IMR-90 (cell line): ENCODE results near the gene CTPS1. TPM values are rescaled to one million over a fixed set of nuclear protein-coding genes. Genes with fewer than 3 reads are reported as not detected.
A peak's percentile ranks its signal among the peaks of the same experiment; 100 is the strongest.

Experiments
- ATAC-seq: fragments of 200-7000 bp; cut with Tn5 transposase; 2 replicates; pipeline ENCODE4 v1.9.1; 2020; ENCODE audit warnings: low read depth, mild to moderate bottlenecking, moderate library complexity
- BruUV-seq: library from RNA; stranded (reverse); fragments of 400-500 nt; replicated peaks from 2 replicates; lab custom pipeline; 2021; lab: Mats Ljungman, UMichigan
- CTCF ChIA-PET: fragments of 300-600 bp; formaldehyde crosslinking; extraction: SDS; loops from one replicate; lab custom pipeline; 2021; ENCODE audit warnings: antibody characterized with exemption; lab: Yijun Ruan, JAX
- POLR2A ChIA-PET: fragments of 300-600 bp; sonication (Branson Sonifier 250); formaldehyde crosslinking; loops from one replicate; lab custom pipeline; 2022; ENCODE audit warnings: antibody characterized with exemption; ENCODE audit not compliant: unreplicated experiment; lab: Charles Lee
- DNase-seq: peaks from one replicate; pipeline ENCODE4 v3.0.0; 2013
- H2AFZ ChIP-seq: replicated peaks from 2 replicates; pipeline ENCODE3; 2013; ENCODE audit warnings: low read length, mild to moderate bottlenecking; ENCODE audit not compliant: poor library complexity
- H2AK5ac ChIP-seq: 2 replicates; pipeline ENCODE4 v1.6.1; 2013; ENCODE audit warnings: low read depth, low read length, inconsistent platforms
- H2AK9ac ChIP-seq: replicated peaks from 2 replicates; pipeline ENCODE3; 2013; ENCODE audit warnings: mild to moderate bottlenecking, low read depth, low read length, moderate library complexity; ENCODE audit not compliant: poor library complexity
- H2BK120ac ChIP-seq: 2 replicates; pipeline ENCODE4 v1.6.1; 2013; ENCODE audit warnings: low read depth, low read length, inconsistent platforms
- H2BK15ac ChIP-seq: 3 replicates; pipeline ENCODE4 v1.6.1; 2013; ENCODE audit warnings: low read depth, low read length, inconsistent platforms
- H2BK20ac ChIP-seq: 2 replicates; pipeline ENCODE4 v1.6.1; 2013; ENCODE audit warnings: low read depth, mild to moderate bottlenecking, inconsistent platforms, low read length, moderate library complexity
- H2BK5ac ChIP-seq: 2 replicates; pipeline ENCODE4 v1.6.1; 2013; ENCODE audit warnings: mild to moderate bottlenecking, low read depth, low read length, inconsistent platforms; ENCODE audit not compliant: poor library complexity, severe bottlenecking
- H3K14ac ChIP-seq: replicated peaks from 2 replicates; pipeline ENCODE4 v1.6.1; 2013; ENCODE audit warnings: low read depth, low read length, inconsistent platforms
- H3K18ac ChIP-seq: 2 replicates; pipeline ENCODE4 v1.6.1; 2013; ENCODE audit warnings: low read depth, low read length, control low read depth
- H3K23ac ChIP-seq: 2 replicates; pipeline ENCODE4 v1.6.1; 2013; ENCODE audit warnings: low read depth, low read length, inconsistent platforms
- H3K27ac ChIP-seq: 2 replicates; pipeline ENCODE4 v1.5.1; 2013; ENCODE audit warnings: mild to moderate bottlenecking, control low read depth, low read length; ENCODE audit not compliant: insufficient read depth
- H3K27me3 ChIP-seq: 2 replicates; pipeline ENCODE4 v1.6.1; 2013; ENCODE audit warnings: low read length; ENCODE audit not compliant: control insufficient read depth, insufficient read depth
- H3K36me3 ChIP-seq: 2 replicates; pipeline ENCODE4 v1.6.1; 2013; ENCODE audit warnings: low read length, mixed read lengths; ENCODE audit not compliant: control insufficient read depth, insufficient read depth
- H3K4ac ChIP-seq: 2 replicates; pipeline ENCODE4 v1.6.1; 2013; ENCODE audit warnings: low read depth, low read length, inconsistent platforms
- H3K4me1 ChIP-seq: 2 replicates; pipeline ENCODE4 v1.6.1; 2013; ENCODE audit warnings: low read length, mixed read lengths; ENCODE audit not compliant: control insufficient read depth, insufficient read depth
- H3K4me2 ChIP-seq: 2 replicates; pipeline ENCODE4 v1.6.1; 2013; ENCODE audit warnings: low read depth, mild to moderate bottlenecking, control low read depth, low read length, moderate library complexity
- H3K4me3 ChIP-seq: 2 replicates; pipeline ENCODE4 v1.5.1; 2013; ENCODE audit warnings: low read depth, mild to moderate bottlenecking, control low read depth, low read length, moderate library complexity; ENCODE audit not compliant: insufficient read depth
- H3K56ac ChIP-seq: 2 replicates; pipeline ENCODE4 v1.6.1; 2013; ENCODE audit warnings: low read length, inconsistent platforms; ENCODE audit not compliant: insufficient read depth; ENCODE audit errors: extremely low read depth
- H3K79me1 ChIP-seq, 2 experiments: 2 replicates each; pipeline ENCODE4 v1.6.1; 2013; ENCODE audit warnings: low read length in 2 of 2, inconsistent platforms in 1 of 2, low read depth in 1 of 2
- H3K9ac ChIP-seq: 2 replicates; pipeline ENCODE4 v1.6.1; 2013; ENCODE audit warnings: low read depth, low read length, control low read depth
- H3K9me1 ChIP-seq: 2 replicates; pipeline ENCODE4 v1.6.1; 2013; ENCODE audit warnings: low read length, inconsistent platforms; ENCODE audit not compliant: insufficient read depth
- H3K9me3 ChIP-seq: 2 replicates; pipeline ENCODE4 v1.6.1; 2013; ENCODE audit warnings: low read length; ENCODE audit not compliant: control insufficient read depth, insufficient read depth
- H4K20me1 ChIP-seq: 2 replicates; pipeline ENCODE4 v1.6.1; 2013; ENCODE audit warnings: low read length, inconsistent platforms; ENCODE audit not compliant: insufficient read depth
- H4K5ac ChIP-seq: 2 replicates; pipeline ENCODE4 v1.6.1; 2013; ENCODE audit warnings: mild to moderate bottlenecking, low read depth, low read length, control low read depth
- H4K8ac ChIP-seq, 2 experiments: 2 replicates each; pipeline ENCODE4 v1.6.1; 2013; ENCODE audit warnings: low read depth in 2 of 2, low read length in 2 of 2, control low read depth in 1 of 2, inconsistent platforms in 1 of 2
- H4K91ac ChIP-seq: 2 replicates; pipeline ENCODE4 v1.6.1; 2013; ENCODE audit warnings: low read depth, low read length, inconsistent platforms; ENCODE audit not compliant: insufficient read depth
- CEBPB ChIP-seq: IDR thresholded peaks from 2 replicates; pipeline ENCODE4 v1.6.1; 2012; ENCODE audit warnings: low read depth, low read length, improper control_type of control experiment
- CHD1 ChIP-seq: IDR thresholded peaks from 2 replicates; pipeline ENCODE4 v1.6.1; 2012; ENCODE audit warnings: low read depth, low read length, improper control_type of control experiment
- CTCF ChIP-seq: conservative IDR thresholded peaks from 2 replicates; pipeline ENCODE4 v1.5.1; 2012; ENCODE audit warnings: mild to moderate bottlenecking, low read depth, low read length, improper control_type of control experiment
- FOS ChIP-seq: fragments of 150-350 bp; IDR thresholded peaks from 2 replicates; pipeline ENCODE4 v1.6.1; 2016; ENCODE audit warnings: low read depth, low read length
- MAFK ChIP-seq: IDR thresholded peaks from 2 replicates; pipeline ENCODE4 v1.6.1; 2012; ENCODE audit warnings: low read depth, low read length, improper control_type of control experiment
- MAZ ChIP-seq: IDR thresholded peaks from 2 replicates; pipeline ENCODE4 v1.6.1; 2012; ENCODE audit warnings: low read depth, mild to moderate bottlenecking, low read length, improper control_type of control experiment, moderate library complexity, borderline replicate concordance
- MXI1 ChIP-seq: IDR thresholded peaks from 2 replicates; pipeline ENCODE4 v1.6.1; 2012; ENCODE audit warnings: low read depth, mild to moderate bottlenecking, low read length, moderate library complexity, borderline replicate concordance
- RAD21 ChIP-seq: IDR thresholded peaks from 2 replicates; pipeline ENCODE4 v1.6.1; 2012; ENCODE audit warnings: low read length, improper control_type of control experiment
- RCOR1 ChIP-seq: IDR thresholded peaks from 2 replicates; pipeline ENCODE4 v1.6.1; 2012; ENCODE audit warnings: mild to moderate bottlenecking, low read length, improper control_type of control experiment; ENCODE audit not compliant: insufficient replicate concordance
- RFX5 ChIP-seq: IDR thresholded peaks from 2 replicates; pipeline ENCODE4 v1.8.0; 2012; ENCODE audit warnings: low read depth, mild to moderate bottlenecking, low read length, moderate library complexity
- SMC3 ChIP-seq: fragments of 150-350 bp; IDR thresholded peaks from 2 replicates; pipeline ENCODE4 v1.6.1; 2016; ENCODE audit warnings: low read depth, mild to moderate bottlenecking, antibody characterized with exemption, low read length, moderate library complexity
- WGBS, 2 experiments: methylation state at CpG; one replicate each; pipeline versions ENCODE4 v1.1.5 to v1.1.7; 2013; ENCODE audit warnings: missing lambda C conversion rate in 2 of 2; ENCODE audit not compliant: insufficient read length in 1 of 2; ENCODE audit errors: extremely low coverage in 2 of 2; 5-methylcytosine and 5-hydroxymethylcytosine counted together
- dilution Hi-C: fragments of 300-500 bp; cut with HindIII; formaldehyde crosslinking; loops from one replicate; pipeline ENCODE4 v1.14.3; 2018; ENCODE audit warnings: low sequenced_read_pairs; ENCODE audit not compliant: unreplicated experiment
- in situ Hi-C: fragments of 300-500 bp; cut with MboI; formaldehyde crosslinking; loops from 3 replicates; pipeline ENCODE4 v1.14.3; 2019; ENCODE audit warnings: low sequenced_read_pairs, inconsistent platforms, mixed read lengths
- intact Hi-C: fragments of 100-400 bp; cut with micrococcal nuclease; formaldehyde crosslinking; loops from 2 replicates; pipeline ENCODE4 v1.10.0; 2022
- polyA plus RNA-seq, 3 experiments: library from polyadenylated mRNA; depleted of rRNA; stranded (reverse); fragments of >200 nt; gene quantifications; 2 replicates each; pipeline ENCODE4 v1.2.3, GENCODE V29; 2012; ENCODE audit warnings: low replicate concordance in 1 of 3
- total RNA-seq: library from RNA; depleted of rRNA; stranded (reverse); fragments of >200 nt; gene quantifications from 2 replicates; pipeline ENCODE4 v1.2.3, GENCODE V29; 2012
- TF ChIP-seq, protein P1 (sequence below): fragments of 150-350 bp; IDR thresholded peaks from 2 replicates; pipeline ENCODE4 v1.6.1; 2017; ENCODE audit warnings: mild to moderate bottlenecking, antibody characterized with exemption, low read length, low read depth
- TF ChIP-seq, protein P2 (sequence below): fragments of 150-350 bp; IDR thresholded peaks from 2 replicates; pipeline ENCODE4 v1.6.1; 2016; ENCODE audit warnings: low read depth, mild to moderate bottlenecking, low read length, moderate library complexity, borderline replicate concordance

The CTPS1 gene
- total and polyA plus RNA-seq, 2 of the 4 experiments (the other 2 are of a cell fraction) = 40.4 to 41.0 TPM

- peak overlapping the region; percentile 69 for H2BK5ac ChIP-seq
- in situ Hi-C loops = no loop called here
- dilution Hi-C loops = no loop called here
- H2BK20ac ChIP-seq = 0 out of 2 replicates have a peak overlapping the region, but pooled peaks have one; percentile 26
- ATAC-seq (no peak), DNase-seq (peak; percentile 50)
- no peaks in the 10 kb centered on the region for H3K9me3 ChIP-seq
- H2AFZ ChIP-seq = peak overlapping the region; percentile 93
- peak overlapping the region; percentile 25 for H3K56ac ChIP-seq
- POLR2A ChIA-PET = interaction anchor here (0.6 kb wide), 1 partner anchor 213 kb away, joined by 6 read pairs; no protein-coding TSS in a partner anchor
- H3K9me1 ChIP-seq = peaks cover 20% of the 10 kb centered on the region
- peaks cover 9 to 52% of the 10 kb centered on the region in 2 experiments for H3K79me1 ChIP-seq
- peak overlapping the region; percentile 48 for H4K91ac ChIP-seq
- H2BK120ac ChIP-seq = peak overlapping the region; percentile 20; the same call in 1 of the 2 replicates
- peak overlapping the region; percentile 55 for H3K23ac ChIP-seq
- H3K9ac ChIP-seq = peak overlapping the region; percentile 63
- peak overlapping the region; percentile 17 to 79 for H4K8ac ChIP-seq
- H3K4me2 ChIP-seq = peak overlapping the region; percentile 90
- H3K27me3 ChIP-seq = no peaks in the 10 kb centered on the region
- H3K4me3 ChIP-seq = peak overlapping the region; percentile 67
- peak overlapping the region; percentile 25; the same call in 1 of the 3 replicates for H2BK15ac ChIP-seq
- H2AK5ac ChIP-seq = peak overlapping the region; percentile 41
- peaks cover 21% of the 10 kb centered on the region for H3K4me1 ChIP-seq
- H3K14ac ChIP-seq = peak overlapping the region; percentile 80
- H2AK9ac ChIP-seq = peak overlapping the region; percentile 98
- WGBS, 2 experiments = 7% methylated on average over 14 of the region's 27 CpGs; no CpG with 5 or more reads in 1 of the 2 experiments
- intact Hi-C loops = no loop called here
- peaks cover 28% of the 10 kb centered on the region for H4K20me1 ChIP-seq
- peak overlapping the region; percentile 3; the same call in 1 of the 2 replicates for H4K5ac ChIP-seq
- peak overlapping the region; percentile 42 for H3K4ac ChIP-seq
- peak overlapping the region; percentile 25; the same call in 1 of the 2 replicates for H3K18ac ChIP-seq
- peak overlapping the region; percentile 70 for H3K27ac ChIP-seq
- CTCF ChIA-PET = interaction anchor here (0.7 kb wide), 1 partner anchor 23 kb away, joined by 3 read pairs; no protein-coding TSS in a partner anchor
- no TSS peak for BruUV-seq
- H3K36me3 ChIP-seq = peaks cover 4% of the 10 kb centered on the region; the same call in 1 of the 2 replicates
- TF ChIP-seq CHD1 (peak; percentile 57; the same call in 1 of the 2 replicates), RFX5 (no peak), RCOR1 (no peak), MXI1 (no peak), RAD21 (no peak), CTCF (no peak), FOS (0 out of 2 replicates have a peak, but pooled peaks have one; percentile 29), SMC3 (no peak), MAZ (no peak), MAFK (no peak), CEBPB (no peak)
- TF ChIP-seq, protein P1, sequence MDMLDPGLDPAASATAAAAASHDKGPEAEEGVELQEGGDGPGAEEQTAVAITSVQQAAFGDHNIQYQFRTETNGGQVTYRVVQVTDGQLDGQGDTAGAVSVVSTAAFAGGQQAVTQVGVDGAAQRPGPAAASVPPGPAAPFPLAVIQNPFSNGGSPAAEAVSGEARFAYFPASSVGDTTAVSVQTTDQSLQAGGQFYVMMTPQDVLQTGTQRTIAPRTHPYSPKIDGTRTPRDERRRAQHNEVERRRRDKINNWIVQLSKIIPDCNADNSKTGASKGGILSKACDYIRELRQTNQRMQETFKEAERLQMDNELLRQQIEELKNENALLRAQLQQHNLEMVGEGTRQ = no peak
- TF ChIP-seq, protein P2, sequence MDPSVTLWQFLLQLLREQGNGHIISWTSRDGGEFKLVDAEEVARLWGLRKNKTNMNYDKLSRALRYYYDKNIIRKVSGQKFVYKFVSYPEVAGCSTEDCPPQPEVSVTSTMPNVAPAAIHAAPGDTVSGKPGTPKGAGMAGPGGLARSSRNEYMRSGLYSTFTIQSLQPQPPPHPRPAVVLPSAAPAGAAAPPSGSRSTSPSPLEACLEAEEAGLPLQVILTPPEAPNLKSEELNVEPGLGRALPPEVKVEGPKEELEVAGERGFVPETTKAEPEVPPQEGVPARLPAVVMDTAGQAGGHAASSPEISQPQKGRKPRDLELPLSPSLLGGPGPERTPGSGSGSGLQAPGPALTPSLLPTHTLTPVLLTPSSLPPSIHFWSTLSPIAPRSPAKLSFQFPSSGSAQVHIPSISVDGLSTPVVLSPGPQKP = no peak
Measured at GRCh38 chr1:40980453-40981121, 1.1 kb downstream of the CTPS1 start.
